Measurements from ENCODE around the gene ARHGEF17. TPM values are rescaled to one million over a fixed set of nuclear protein-coding genes. Genes with fewer than 3 reads are reported as not detected.
A peak's percentile ranks its signal among the peaks of the same experiment; 100 is the strongest.

Gene ARHGEF17
- total and polyA plus RNA-seq, 5 donors: 34.0 to 53.8 (median 49.2) TPM

- intact Hi-C loops (cut with DNase I): no loop called here
- peak; percentile 30 to 31 for ATAC-seq
- no peak overlapping the region for H3K4me3 ChIP-seq (ENCODE audit: low read length)
- WGBS: 60% methylated on average over 21 of the region's 21 CpGs
- H3K27ac ChIP-seq (ENCODE audit: low read length): no peak overlapping the region
- no peaks in the 10 kb centered on the region for H3K27me3 ChIP-seq (ENCODE audit: control insufficient read depth, insufficient read depth)
- H3K9me3 ChIP-seq (ENCODE audit: control insufficient read depth, low read length): no peaks in the 10 kb centered on the region
- H3K4me1 ChIP-seq (ENCODE audit: control insufficient read depth, insufficient read depth, low read length): peaks cover 13% of the 10 kb centered on the region
- peak; percentile 58 to 87 (median 83) for DNase-seq
Measured at GRCh38 chr11:73384872-73385689, 77.0 kb downstream of the ARHGEF17 start.

GRCh38 chr11:73386016-73386415 is 77.9 kb downstream of the ARHGEF17 start:
- DNase-seq (peak in 1 of 3 donors; percentile 72), ATAC-seq (peak in 1 of 2 donors; percentile 10)
- H3K4me3 ChIP-seq (ENCODE audit: low read length): no peak overlapping the region
- intact Hi-C loops (cut with DNase I): no loop called here
- H3K27me3 ChIP-seq (ENCODE audit: control insufficient read depth, insufficient read depth): no peaks in the 10 kb centered on the region
- H3K9me3 ChIP-seq (ENCODE audit: control insufficient read depth, low read length): no peaks in the 10 kb centered on the region
- 82% methylated on average over 8 of the region's 8 CpGs for WGBS
- peaks cover 13% of the 10 kb centered on the region for H3K4me1 ChIP-seq (ENCODE audit: control insufficient read depth, insufficient read depth, low read length)
- no peak overlapping the region for H3K27ac ChIP-seq (ENCODE audit: low read length)

GRCh38 chr11:73386546-73386945 is 78.5 kb downstream of the ARHGEF17 start:
- H3K4me1 ChIP-seq (ENCODE audit: control insufficient read depth, insufficient read depth, low read length): peaks cover 13% of the 10 kb centered on the region
- ATAC-seq (no peak), DNase-seq (peak in 1 of 3 donors; percentile 0)

DNA sequence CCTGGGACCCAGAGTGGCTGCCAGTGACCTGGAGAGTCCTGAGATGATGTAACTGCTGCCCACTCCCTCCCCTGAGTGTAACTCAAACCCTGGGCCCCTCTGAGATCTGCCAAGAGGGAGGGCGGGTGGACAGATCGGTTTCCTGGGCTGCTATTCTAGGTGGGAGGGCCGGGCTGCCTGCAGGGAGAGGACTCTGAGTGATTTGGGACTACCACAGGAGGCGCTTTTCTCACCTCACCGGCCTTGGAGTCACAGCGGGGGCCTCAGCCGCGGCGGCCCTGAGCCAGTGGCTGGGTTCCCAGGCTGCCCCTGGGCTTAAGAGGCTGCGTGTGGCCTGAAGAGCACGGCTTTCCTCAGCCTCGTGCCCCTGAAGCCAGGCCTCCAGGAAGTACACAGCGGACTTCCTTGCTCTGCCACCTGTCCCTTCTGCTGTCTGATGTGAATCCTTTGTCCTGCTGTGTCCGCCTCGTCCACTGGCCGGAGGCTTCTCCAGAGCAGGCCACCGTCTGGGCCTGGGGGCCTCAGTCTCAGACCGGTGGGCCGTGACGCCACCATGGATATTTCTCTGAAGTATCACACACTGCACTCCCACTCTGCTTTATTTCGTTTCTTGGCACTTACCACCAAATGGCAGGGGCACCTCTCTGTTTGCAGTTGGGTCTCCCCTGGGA is 79.7 kb downstream of the ARHGEF17 start:
- H3K4me1 ChIP-seq (ENCODE audit: control insufficient read depth, insufficient read depth, low read length): peaks cover 13% of the 10 kb centered on the region
- WGBS: 80% methylated on average over 21 of the region's 21 CpGs
- no peak overlapping the region for H3K27ac ChIP-seq (ENCODE audit: low read length)
- DNase-seq (peak in 2 of 3 donors; percentile 51 to 56), ATAC-seq (peak in 1 of 2 donors; percentile 27)
- intact Hi-C loops (cut with DNase I): no loop called here
- H3K9me3 ChIP-seq (ENCODE audit: control insufficient read depth, low read length): no peaks in the 10 kb centered on the region
- no peaks in the 10 kb centered on the region for H3K27me3 ChIP-seq (ENCODE audit: control insufficient read depth, insufficient read depth)
- H3K4me3 ChIP-seq (ENCODE audit: low read length): no peak overlapping the region

More at GRCh38 chr11:73386546-73386945, 78.5 kb downstream of the ARHGEF17 start:
- Histone ChIP-seq H3K4me3 (ENCODE audit: low read length) (no peak overlapping the region), H3K9me3 (ENCODE audit: control insufficient read depth, low read length) (no peaks in the 10 kb centered on the region), H3K27ac (ENCODE audit: low read length) (no peak overlapping the region), H3K27me3 (ENCODE audit: control insufficient read depth, insufficient read depth) (no peaks in the 10 kb centered on the region)
- 93% methylated on average over 8 of the region's 8 CpGs for WGBS
- intact Hi-C loops (cut with DNase I): no loop called here

DNA sequence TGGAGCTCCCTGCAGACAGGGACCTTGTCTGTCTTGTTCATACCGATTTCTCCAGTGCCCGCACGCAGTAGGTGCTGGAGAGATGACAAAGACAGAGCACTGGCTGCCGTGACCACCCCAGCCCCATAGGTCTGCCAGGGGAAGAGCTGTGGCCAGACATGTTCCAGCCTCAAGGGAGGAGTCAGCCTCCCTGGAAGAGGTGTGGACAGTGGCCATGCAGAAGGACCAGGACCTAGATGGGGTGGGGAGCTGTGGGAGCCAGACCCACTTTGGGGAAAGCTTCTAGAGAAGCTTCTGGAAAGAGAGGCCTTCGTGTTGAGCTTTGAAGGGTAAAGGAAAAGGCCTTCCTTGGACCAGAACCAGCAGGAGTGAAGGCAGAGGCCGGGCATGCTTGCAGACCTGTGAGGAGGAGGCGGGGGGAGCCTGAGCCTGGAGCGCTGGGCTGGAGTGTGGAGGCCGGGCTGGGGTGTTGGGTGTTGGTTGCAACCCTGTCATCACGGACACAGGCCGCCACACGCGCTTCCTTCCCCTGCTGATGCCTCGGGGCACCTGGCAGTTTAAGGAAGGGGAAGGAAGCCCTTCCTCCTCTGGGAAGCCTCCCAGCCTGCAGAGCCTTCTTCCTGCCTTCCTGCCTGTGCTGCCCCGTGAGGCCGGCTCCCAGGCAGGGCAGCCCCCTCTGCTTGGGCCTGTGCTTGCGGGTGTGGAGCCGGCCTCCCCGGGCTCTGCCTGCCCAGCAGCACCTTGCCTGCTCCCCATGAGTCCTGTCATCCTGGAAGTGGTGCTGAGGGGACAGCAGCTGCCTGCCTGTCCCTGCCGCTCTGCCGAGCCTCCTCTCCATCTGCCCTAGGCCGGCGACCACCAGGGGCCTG is 80.4 kb downstream of the ARHGEF17 start:
- no peaks in the 10 kb centered on the region for H3K9me3 ChIP-seq (ENCODE audit: control insufficient read depth, low read length)
- no peak overlapping the region for H3K4me3 ChIP-seq (ENCODE audit: low read length)
- H3K4me1 ChIP-seq (ENCODE audit: control insufficient read depth, insufficient read depth, low read length): peaks cover 13% of the 10 kb centered on the region
- no peak overlapping the region for H3K27ac ChIP-seq (ENCODE audit: low read length)
- intact Hi-C loops (cut with DNase I): no loop called here
- no peaks in the 10 kb centered on the region for H3K27me3 ChIP-seq (ENCODE audit: control insufficient read depth, insufficient read depth)
- WGBS: 45% methylated on average over 23 of the region's 23 CpGs
- DNase-seq (peak; percentile 61 to 88 (median 87)), ATAC-seq (peak; percentile 56 to 59)

GRCh38 chr11:73389134-73389525 is 81.1 kb downstream of the ARHGEF17 start:
- no peak overlapping the region for H3K27ac ChIP-seq (ENCODE audit: low read length)
- WGBS: 74% methylated on average over 6 of the region's 6 CpGs
- no peaks in the 10 kb centered on the region for H3K9me3 ChIP-seq (ENCODE audit: control insufficient read depth, low read length)
- peaks cover 13% of the 10 kb centered on the region for H3K4me1 ChIP-seq (ENCODE audit: control insufficient read depth, insufficient read depth, low read length)
- intact Hi-C loops (cut with DNase I): no loop called here
- no peak overlapping the region for H3K4me3 ChIP-seq (ENCODE audit: low read length)
- no peaks in the 10 kb centered on the region for H3K27me3 ChIP-seq (ENCODE audit: control insufficient read depth, insufficient read depth)
- DNase-seq: peak in 1 of 3 donors; percentile 42
- no peak for ATAC-seq

DNA sequence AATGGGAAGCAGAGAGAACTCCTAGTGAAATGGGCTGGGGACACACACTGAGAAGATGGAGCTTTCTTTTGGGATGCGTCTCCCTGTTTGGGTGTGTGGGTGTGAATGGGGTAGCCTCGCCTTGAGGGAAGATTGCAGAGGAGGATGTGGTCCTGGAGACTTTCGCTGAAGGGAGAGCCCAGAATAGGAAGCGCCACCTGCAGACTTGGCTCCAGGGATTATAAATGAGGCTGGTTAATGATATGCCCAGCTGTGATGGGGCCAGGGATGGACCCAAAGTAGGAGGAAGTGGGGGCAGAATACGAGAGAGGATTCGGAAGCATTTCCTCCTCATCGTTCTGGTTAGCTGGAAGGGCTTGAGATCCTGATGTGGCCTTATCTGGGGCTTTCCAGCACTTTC is 81.8 kb downstream of the ARHGEF17 start:
- no peak overlapping the region for H3K4me3 ChIP-seq (ENCODE audit: low read length)
- H3K27ac ChIP-seq (ENCODE audit: low read length): no peak overlapping the region
- peaks cover 13% of the 10 kb centered on the region for H3K4me1 ChIP-seq (ENCODE audit: control insufficient read depth, insufficient read depth, low read length)
- intact Hi-C loops (cut with DNase I): loop anchor here in 3 of 4 donors (5.0 kb wide), 2 partner anchors 38 to 93 kb away; no protein-coding TSS in a partner anchor
- WGBS: 75% methylated on average over 7 of the region's 7 CpGs
- ATAC-seq: no peak
- DNase-seq: no peak
- no peaks in the 10 kb centered on the region for H3K27me3 ChIP-seq (ENCODE audit: control insufficient read depth, insufficient read depth)
- no peaks in the 10 kb centered on the region for H3K9me3 ChIP-seq (ENCODE audit: control insufficient read depth, low read length)

GRCh38 chr11:73390601-73391565 is 82.8 kb downstream of the ARHGEF17 start:
- intact Hi-C loops (cut with DNase I): loop anchor here in 3 of 4 donors (5.0 kb wide), 2 partner anchors 39 to 94 kb away; no protein-coding TSS in a partner anchor
- no peak overlapping the region for H3K4me3 ChIP-seq (ENCODE audit: low read length)
- H3K9me3 ChIP-seq (ENCODE audit: control insufficient read depth, low read length): no peaks in the 10 kb centered on the region
- ATAC-seq (no peak), DNase-seq (peak in 1 of 3 donors; percentile 58)
- no peaks in the 10 kb centered on the region for H3K27me3 ChIP-seq (ENCODE audit: control insufficient read depth, insufficient read depth)
- no peak overlapping the region for H3K27ac ChIP-seq (ENCODE audit: low read length)
- WGBS: 96% methylated on average over 12 of the region's 12 CpGs
- peaks cover 13% of the 10 kb centered on the region for H3K4me1 ChIP-seq (ENCODE audit: control insufficient read depth, insufficient read depth, low read length)

GRCh38 chr11:73391665-73392064 is 83.6 kb downstream of the ARHGEF17 start:
- ATAC-seq (no peak), DNase-seq (no peak)
- intact Hi-C loops (cut with DNase I): loop anchor here in 3 of 4 donors (5.0 kb wide), 2 partner anchors 39 to 94 kb away; no protein-coding TSS in a partner anchor
- Histone ChIP-seq H3K27me3 (ENCODE audit: control insufficient read depth, insufficient read depth) (no peaks in the 10 kb centered on the region), H3K4me1 (ENCODE audit: control insufficient read depth, insufficient read depth, low read length) (peaks cover 13% of the 10 kb centered on the region), H3K9me3 (ENCODE audit: control insufficient read depth, low read length) (no peaks in the 10 kb centered on the region), H3K4me3 (ENCODE audit: low read length) (no peak overlapping the region), H3K27ac (ENCODE audit: low read length) (no peak overlapping the region)
- WGBS: 93% methylated on average over 10 of the region's 10 CpGs
